Lung (tissue), 16 donors: Measurements from ENCODE around the gene PRKG1. TPM values are rescaled to one million over a fixed set of nuclear protein-coding genes. Genes with fewer than 3 reads are reported as not detected.
A peak's percentile ranks its signal among the peaks of the same experiment; 100 is the strongest.

Experiments
- ATAC-seq: fragments of 200-7000 bp; cut with Tn5 transposase; one replicate; pipeline ENCODE4 v1.9.1; 2020; ENCODE audit warnings: moderate number of reproducible peaks; ENCODE audit not compliant: insufficient read depth, low FRiP score
- DNase-seq, 3 donors: peaks; one replicate each; pipeline ENCODE4 v3.0.0-alpha.2; 2013 to 2017
- H3K27ac ChIP-seq, 2 donors: one replicate each; pipeline ENCODE4 v1.5.1; 2013; ENCODE audit warnings: mild to moderate bottlenecking in 2 of 2, moderate library complexity in 2 of 2, control low read depth in 1 of 2, inconsistent platforms in 1 of 2, low read depth in 1 of 2, low read length in 1 of 2
- H3K27me3 ChIP-seq, 3 donors: one replicate each; pipeline ENCODE4 v1.5.1; 2013; ENCODE audit warnings: low read length in 2 of 3; ENCODE audit not compliant: control insufficient read depth in 3 of 3, insufficient read depth in 3 of 3
- H3K36me3 ChIP-seq, 4 donors: one replicate each; pipeline ENCODE4 v1.5.1; 2013; ENCODE audit warnings: low read length in 4 of 4, mild to moderate bottlenecking in 1 of 4, moderate library complexity in 1 of 4; ENCODE audit not compliant: control insufficient read depth in 4 of 4, insufficient read depth in 4 of 4
- H3K4me1 ChIP-seq, 5 donors: one replicate each; pipeline ENCODE4 v1.5.1; 2013; ENCODE audit warnings: low read length in 5 of 5, mild to moderate bottlenecking in 2 of 5, moderate library complexity in 1 of 5; ENCODE audit not compliant: control insufficient read depth in 5 of 5, insufficient read depth in 5 of 5
- H3K4me3 ChIP-seq: one replicate; pipeline ENCODE4 v1.5.1; 2013; ENCODE audit warnings: mild to moderate bottlenecking, control low read depth, moderate library complexity
- H3K9ac ChIP-seq, 2 donors: one replicate each; pipeline ENCODE4 v1.5.1; 2013; ENCODE audit warnings: low read length in 2 of 2, control low read depth in 1 of 2; ENCODE audit not compliant: insufficient read depth in 1 of 2
- H3K9me3 ChIP-seq, 4 donors: one replicate each; pipeline ENCODE4 v1.5.1; 2013; ENCODE audit warnings: low read length in 3 of 4, mild to moderate bottlenecking in 1 of 4, moderate library complexity in 1 of 4; ENCODE audit not compliant: control insufficient read depth in 4 of 4, insufficient read depth in 3 of 4
- CTCF ChIP-seq: IDR thresholded peaks from 2 replicates; pipeline ENCODE4 v1.5.1; 2012; ENCODE audit warnings: mild to moderate bottlenecking; ENCODE audit errors: control extremely low read depth, extremely low read depth
- WGBS, 2 donors: extraction: QIAGEN DNeasy Blood & Tissue Kit; methylation state at CpG; one replicate each; pipeline ENCODE4 v1.1.7; 2013; 5-methylcytosine and 5-hydroxymethylcytosine counted together
- long read RNA-seq, 5 donors: transcript quantifications; one replicate each; lab custom pipeline, GENCODE V29; 2026
- polyA plus RNA-seq, 2 donors: library from polyadenylated mRNA; stranded (reverse); fragments of 200-250 nt; gene quantifications; one replicate each; pipeline ENCODE4 v1.2.1, GENCODE V29; 2013
- total RNA-seq, 2 donors: library from RNA; depleted of rRNA in 1 of 2; stranded (reverse); fragments of >200 nt in 1 of 2; gene quantifications; one replicate each; pipeline ENCODE4 v1.2.1, GENCODE V29; 2014 to 2021
- donor health status: control.
- donor health status: control.
- donor health status: Bipolar disorder and iron deficiency.
- donor health status: healthy.
- donor health status: DM: yes; HTN: yes; CAD: no.

PRKG1 gene
- total RNA-seq (10 to 100 TPM; 24.9 to 50.8 TPM), polyA plus RNA-seq (1 to 10 TPM; 2.1 to 5.4 TPM)
- long read RNA-seq, donor 1, result 0 reads
- long read RNA-seq, donor 2, result 0 reads
- long read RNA-seq, donor 3, result 0 reads
- long read RNA-seq, donor 4, result 0 reads
- long read RNA-seq, donor 5, result 0 reads

GRCh38 chr10:51074238-51075028 lies at the start of gene PRKG1:
Gene PRKG1 (plus strand): TSS chr10:51074487.
- H3K9me3 ChIP-seq, result no peaks in the 10 kb centered on the region
- ATAC-seq (peak; percentile 81), DNase-seq (peak; percentile 85 to 88 (median 87))
- H3K36me3 ChIP-seq, result no peaks in the 10 kb centered on the region
- H3K27ac ChIP-seq, result peak within 1 kb of the TSS; percentile 44 to 47
- H3K9ac ChIP-seq, result peak within 1 kb of the TSS; percentile 51 to 87
- no peak for TF ChIP-seq CTCF
- H3K4me1 ChIP-seq, result peaks cover 0 to 20% (median 6%) of the 10 kb centered on the region in 5 donors
- WGBS, 2 donors, result 0 to 1% methylated on average over 59 of the region's 59 CpGs
- H3K27me3 ChIP-seq, result no peaks in the 10 kb centered on the region
- H3K4me3 ChIP-seq, result peak within 1 kb of the TSS; percentile 43

GRCh38 chr10:51028420-51028819 lies 45.9 kb upstream of the PRKG1 start:
- TF ChIP-seq CTCF, result no peak
- Histone ChIP-seq H3K4me3 (no peak overlapping the region), H3K27ac (no peak overlapping the region), H3K27me3 (no peaks in the 10 kb centered on the region), H3K36me3 (no peaks in the 10 kb centered on the region), H3K9me3 (no peaks in the 10 kb centered on the region), H3K4me1 (peaks cover 0 to 15% (median 2%) of the 10 kb centered on the region in 5 donors), H3K9ac (no peak overlapping the region)
- DNase-seq (no peak), ATAC-seq (no peak)

GRCh38 chr10:51029172-51029641 lies 45.1 kb upstream of the PRKG1 start:
- Histone ChIP-seq H3K4me1 (peaks cover 0 to 8% (median 2%) of the 10 kb centered on the region in 5 donors), H3K27ac (no peak overlapping the region)
- no peak for ATAC-seq

More at GRCh38 chr10:51029172-51029641, 45.1 kb upstream of the PRKG1 start:
- 80 to 84% methylated on average over 2 of the region's 2 CpGs for WGBS, 2 donors
- Histone ChIP-seq H3K4me3 (no peak overlapping the region), H3K36me3 (no peaks in the 10 kb centered on the region), H3K9ac (no peak overlapping the region), H3K9me3 (no peaks in the 10 kb centered on the region), H3K27me3 (no peaks in the 10 kb centered on the region)
- TF ChIP-seq CTCF, result no peak
- no peak for DNase-seq
